PC-3 (cell line): ENCODE measurements around the gene GALNT14. TPM values are rescaled to one million over a fixed set of nuclear protein-coding genes. Genes with fewer than 3 reads are reported as not detected.
A peak's percentile ranks its signal among the peaks of the same experiment; 100 is the strongest.

Experiments
- ATAC-seq: fragments of 200-7000 bp; cut with Tn5 transposase; 2 replicates; pipeline ENCODE4 v1.9.1; 2020; ENCODE audit warnings: mild to moderate bottlenecking, moderate library complexity
- BruUV-seq: library from RNA; stranded (reverse); fragments of 400-500 nt; replicated peaks from 2 replicates; lab custom pipeline; 2021; lab: Mats Ljungman, UMichigan
- CTCF ChIA-PET: fragments of 300-600 bp; sonication (Branson Sonifier 250); formaldehyde crosslinking; loops from one replicate; lab custom pipeline; 2022; ENCODE audit warnings: antibody characterized with exemption; lab: Charles Lee
- POLR2A ChIA-PET: fragments of 300-600 bp; sonication (Branson Sonifier 250); formaldehyde crosslinking; loops from one replicate; lab custom pipeline; 2022; ENCODE audit warnings: antibody characterized with exemption; ENCODE audit not compliant: unreplicated experiment; lab: Charles Lee
- DNase-seq: peaks from one replicate; pipeline ENCODE4 v3.0.0-alpha.2; 2015
- H2AFZ ChIP-seq: fragments of 300-600 bp; sonication (generic); 2 replicates; pipeline ENCODE4 v1.6.0; 2016; ENCODE audit warnings: antibody characterized with exemption, low read length
- H3F3A ChIP-seq: fragments of 300-600 bp; sonication (generic); one replicate; pipeline ENCODE4 v1.6.0; 2017; ENCODE audit warnings: antibody characterized with exemption, low read length, control low read depth, mild to moderate bottlenecking; ENCODE audit not compliant: unreplicated experiment
- H3K27ac ChIP-seq: fragments of 300-600 bp; sonication (generic); 2 replicates; pipeline ENCODE4 v1.5.1; 2016; ENCODE audit warnings: mild to moderate bottlenecking, low read length
- H3K27me3 ChIP-seq: fragments of 300-600 bp; sonication (generic); 2 replicates; pipeline ENCODE4 v1.6.1; 2016; ENCODE audit warnings: low read length, mixed read lengths
- H3K36me3 ChIP-seq: fragments of 300-600 bp; sonication (generic); 2 replicates; pipeline ENCODE4 v1.6.1; 2016; ENCODE audit warnings: low read depth, mixed run types, low read length, mixed read lengths
- H3K4me1 ChIP-seq: fragments of 300-600 bp; sonication (generic); 2 replicates; pipeline ENCODE4 v1.5.1; 2016; ENCODE audit warnings: low read length; ENCODE audit not compliant: insufficient read depth
- H3K4me2 ChIP-seq: fragments of 300-600 bp; sonication (generic); 2 replicates; pipeline ENCODE4 v1.6.0; 2016; ENCODE audit warnings: low read length
- H3K4me3 ChIP-seq: fragments of 300-600 bp; sonication (generic); 2 replicates; pipeline ENCODE4 v1.5.1; 2016; ENCODE audit warnings: mild to moderate bottlenecking, low read length, mixed read lengths
- H3K79me2 ChIP-seq: fragments of 300-600 bp; sonication (generic); 2 replicates; pipeline ENCODE4 v1.6.1; 2017; ENCODE audit warnings: low read length, mixed read lengths
- H3K9ac ChIP-seq: fragments of 300-600 bp; sonication (generic); 2 replicates; pipeline ENCODE4 v1.6.0; 2016; ENCODE audit warnings: mild to moderate bottlenecking, low read length
- H3K9me2 ChIP-seq: fragments of 300-600 bp; sonication (generic); replicated peaks from 2 replicates; pipeline ENCODE4 v1.6.1; 2016; ENCODE audit warnings: mixed run types, low read length, mixed read lengths
- H3K9me3 ChIP-seq: fragments of 300-600 bp; sonication (generic); 2 replicates; pipeline ENCODE4 v1.6.1; 2016; ENCODE audit warnings: low read length, mixed read lengths
- H4K20me1 ChIP-seq: fragments of 300-600 bp; sonication (generic); 2 replicates; pipeline ENCODE4 v1.6.1; 2016; ENCODE audit warnings: low read length, mixed read lengths
- CTCF ChIP-seq: fragments of 300-600 bp; sonication (generic); conservative IDR thresholded peaks from 2 replicates; pipeline ENCODE4 v1.5.1; 2017; ENCODE audit warnings: antibody characterized with exemption, low read depth, mild to moderate bottlenecking, low read length
- EZH2 ChIP-seq: fragments of 300-600 bp; sonication (generic); IDR thresholded peaks from one replicate; pipeline ENCODE4 v1.6.1; 2017; ENCODE audit warnings: antibody characterized with exemption, mild to moderate bottlenecking, low read length; ENCODE audit not compliant: unreplicated experiment
- EZH2phosphoT487 ChIP-seq: fragments of 300-600 bp; sonication (generic); IDR thresholded peaks from 2 replicates; pipeline ENCODE4 v1.6.1; 2018; ENCODE audit warnings: mild to moderate bottlenecking, antibody characterized with exemption, low read length, borderline replicate concordance
- intact Hi-C: fragments of 100-400 bp; cut with micrococcal nuclease; formaldehyde crosslinking; loops from 2 replicates; pipeline ENCODE4 v1.9.0; 2023
- total RNA-seq: library from RNA; depleted of rRNA; stranded (reverse); fragments of >200 nt; gene quantifications from 2 replicates; pipeline ENCODE4 v1.2.3, GENCODE V29; 2014

The GALNT14 gene
- total RNA-seq, 1 experiment from 2014 or later: 10.2 TPM

GRCh38 chr2:30914456-30914855 lies 223.8 kb downstream of the GALNT14 start:
- Histone ChIP-seq H3K36me3 (no peaks in the 10 kb centered on the region), H3K4me3 (no peak overlapping the region), H3K9me2 (no peaks in the 10 kb centered on the region), H2AFZ (no peak overlapping the region), H3K9me3 (no peaks in the 10 kb centered on the region), H3K27me3 (0 out of 2 replicates have a peak, but pooled peaks cover 4% of the 10 kb centered on the region), H3K4me1 (no peaks in the 10 kb centered on the region), H3K9ac (no peak overlapping the region), H3K27ac (no peak overlapping the region), H3K4me2 (no peak overlapping the region), H4K20me1 (no peaks in the 10 kb centered on the region), H3F3A (no peaks in the 10 kb centered on the region), H3K79me2 (no peaks in the 10 kb centered on the region)
- BruUV-seq: no TSS peak
- ATAC-seq (no peak; the same call in 1 of the 2 replicates), DNase-seq (peak; percentile 31)
- CTCF ChIA-PET: no interaction called here
- POLR2A ChIA-PET: no interaction called here
- intact Hi-C loops: no loop called here
- no peak for TF ChIP-seq EZH2phosphoT487
- no peak for TF ChIP-seq EZH2
- TF ChIP-seq CTCF: no peak

- DNase-seq: no peak
- H3K9me3 ChIP-seq: no peaks in the 10 kb centered on the region
- H3K4me1 ChIP-seq: no peaks in the 10 kb centered on the region
- ChIA-PET POLR2A (no interaction called here), CTCF (no interaction called here)
- no peak overlapping the region for H3K4me2 ChIP-seq
- H3K36me3 ChIP-seq: no peaks in the 10 kb centered on the region
- no peak overlapping the region for H3K9ac ChIP-seq
- H3K4me3 ChIP-seq: no peak overlapping the region
- BruUV-seq: no TSS peak
- TF ChIP-seq EZH2 (no peak), CTCF (no peak), EZH2phosphoT487 (no peak)
- H2AFZ ChIP-seq: no peak overlapping the region
- no peaks in the 10 kb centered on the region for H3K9me2 ChIP-seq
- no peaks in the 10 kb centered on the region for H3K79me2 ChIP-seq
- no peak overlapping the region for H3K27ac ChIP-seq
- ATAC-seq: no peak
- intact Hi-C loops: no loop called here
- no peaks in the 10 kb centered on the region for H3K27me3 ChIP-seq
- no peaks in the 10 kb centered on the region for H3F3A ChIP-seq
- no peaks in the 10 kb centered on the region for H4K20me1 ChIP-seq
Measured at GRCh38 chr2:30912056-30912455, 226.2 kb downstream of the GALNT14 start.

- Histone ChIP-seq H3K9me2 (no peaks in the 10 kb centered on the region), H3K4me2 (no peak overlapping the region), H3K4me3 (no peak overlapping the region), H3K79me2 (no peaks in the 10 kb centered on the region), H2AFZ (no peak overlapping the region), H3F3A (no peaks in the 10 kb centered on the region), H3K9me3 (no peaks in the 10 kb centered on the region), H3K27ac (no peak overlapping the region), H3K9ac (no peak overlapping the region), H4K20me1 (no peaks in the 10 kb centered on the region), H3K27me3 (no peaks in the 10 kb centered on the region), H3K4me1 (no peaks in the 10 kb centered on the region), H3K36me3 (no peaks in the 10 kb centered on the region)
- TF ChIP-seq EZH2: no peak
- no peak for TF ChIP-seq EZH2phosphoT487
- TF ChIP-seq CTCF: no peak
- BruUV-seq: no TSS peak
- no peak for DNase-seq
- CTCF ChIA-PET: no interaction called here
- POLR2A ChIA-PET: no interaction called here
- no peak for ATAC-seq
- intact Hi-C loops: no loop called here
Measured at GRCh38 chr2:30911327-30911726, 226.9 kb downstream of the GALNT14 start.
